Fibroblast of skin of left biceps (primary cell): ENCODE measurements around the gene MOB1A.
"Not testable (repeated sequence)": the region's sequence is repeated elsewhere in the genome, so short reads cannot be mapped to it uniquely, and the experiment has no call there.

Experiments
- DNase-seq, 2 experiments: peaks; one replicate each; pipeline ENCODE4 v3.0.0-alpha.2; 2013; ENCODE audit warnings: low read depth in 2 of 2

MOB1A gene

GRCh38 chr2:74178211-74179062 is at the start of gene MOB1A:
Gene MOB1A (minus strand): TSS chr2:74178879. CDS start chr2:74178674, 205 bp downstream.
- DNase-seq: peak; percentile 93 to 94

GRCh38 chr2:74227646-74228045 is 49.0 kb upstream of the MOB1A start:
- no peak for DNase-seq

GRCh38 chr2:74226648-74227213 is 48.1 kb upstream of the MOB1A start:
- no peak for DNase-seq

GRCh38 chr2:74225698-74226459 is 47.2 kb upstream of the MOB1A start:
- no peak for DNase-seq

DNA sequence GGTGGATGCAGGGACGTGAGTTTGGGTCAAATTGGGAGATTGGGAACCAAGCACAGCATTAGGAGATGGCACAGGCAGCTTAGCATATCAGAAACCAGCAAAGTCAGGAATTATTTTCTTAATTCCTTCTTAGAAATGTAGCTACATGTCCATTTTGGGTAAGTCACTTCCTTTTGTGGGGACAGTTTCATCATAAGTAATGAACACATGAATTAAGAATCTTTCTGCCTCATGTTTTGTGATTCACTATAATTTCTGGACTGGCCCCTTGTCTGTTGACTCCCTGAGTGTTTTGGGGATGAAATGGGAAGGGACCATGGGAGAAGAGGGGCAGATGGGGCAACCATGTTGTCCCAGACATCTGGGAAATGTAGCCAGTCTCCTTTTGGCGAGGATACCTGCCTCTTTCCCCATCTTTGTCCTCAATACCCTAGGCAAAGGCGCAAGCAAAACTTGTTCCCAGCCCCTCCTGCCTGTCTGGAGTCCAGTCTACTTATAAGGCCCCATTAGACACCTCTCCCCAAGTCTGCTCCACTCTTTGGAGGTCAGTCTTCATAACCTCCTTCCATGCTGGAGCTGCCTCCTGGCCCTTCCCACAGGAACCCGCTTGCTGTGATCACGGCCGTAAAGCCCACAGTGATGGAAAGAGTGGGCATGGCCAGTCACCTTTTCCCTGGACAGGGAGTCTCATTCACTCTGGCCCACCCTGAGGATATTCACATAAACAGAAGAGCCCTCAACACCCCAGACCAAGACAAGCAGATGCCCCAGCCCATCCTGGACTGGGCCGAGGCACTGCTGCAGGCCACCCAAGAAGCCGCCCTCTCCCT is 45.5 kb upstream of the MOB1A start:
- DNase-seq: no peak

DNA sequence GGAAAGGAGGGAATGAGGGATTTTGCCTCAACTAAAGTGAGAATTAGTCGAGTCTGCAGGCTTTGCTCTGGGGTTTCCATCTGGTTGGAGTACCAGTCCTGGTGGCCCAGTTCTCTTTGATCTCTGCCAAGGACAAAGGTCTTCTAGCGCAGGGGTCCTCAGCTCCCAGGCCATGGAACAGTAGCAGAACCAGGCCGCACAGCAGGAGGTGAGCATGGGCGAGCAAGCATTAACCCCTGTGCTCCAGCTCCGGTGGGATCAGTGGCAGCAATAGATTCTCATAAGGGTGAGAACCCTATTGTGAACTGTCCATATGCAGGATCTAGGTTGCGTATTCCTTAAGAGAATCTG is 43.6 kb upstream of the MOB1A start:
- no peak for DNase-seq

- no peak for DNase-seq
These were observed 43.1 kb upstream of the MOB1A start for GRCh38 chr2:74221604-74222299.

DNA sequence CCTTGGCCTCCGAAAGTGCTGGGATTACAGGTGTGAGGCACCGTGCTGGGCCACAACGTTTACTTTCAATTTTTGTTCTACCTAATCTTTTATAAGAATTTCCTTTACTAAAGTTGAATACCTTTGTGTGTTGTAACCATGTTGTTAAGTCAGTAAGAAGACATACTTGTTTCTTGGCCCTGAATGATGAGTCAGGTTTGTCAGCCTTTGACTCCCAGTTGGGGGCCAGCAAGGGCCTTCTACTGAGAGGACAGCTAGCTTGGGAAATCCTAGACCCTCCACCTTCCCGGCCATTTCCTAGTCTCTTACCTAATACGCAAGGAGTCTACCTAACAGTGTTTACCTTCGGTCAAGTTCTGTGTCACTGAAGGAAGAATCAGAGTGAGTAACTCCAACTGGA is 42.4 kb upstream of the MOB1A start:
- DNase-seq: no peak

GRCh38 chr2:74219846-74220486 is 41.3 kb upstream of the MOB1A start:
- DNase-seq: no peak

- DNase-seq: no peak
These were observed 38.0 kb upstream of the MOB1A start for GRCh38 chr2:74216642-74217041.

DNA sequence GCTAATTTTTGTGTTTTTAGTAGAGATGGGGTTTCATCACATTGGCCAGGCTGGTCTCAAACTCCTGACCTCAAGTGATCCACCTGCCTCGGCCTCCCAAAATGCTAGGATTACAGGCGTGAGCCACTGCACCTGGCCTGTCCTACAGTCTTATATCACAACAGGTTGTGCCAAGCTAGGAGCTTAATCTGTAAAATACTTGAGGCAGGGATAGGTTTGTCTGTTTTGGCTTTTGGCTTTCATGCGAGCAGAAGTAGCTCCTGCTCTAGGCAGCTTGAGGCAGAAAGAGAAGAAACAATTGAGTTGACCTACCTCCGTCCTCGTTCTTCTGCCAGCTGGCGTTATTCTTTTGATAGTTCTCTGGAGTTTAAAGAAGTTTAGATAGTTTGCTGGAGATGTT is 37.1 kb upstream of the MOB1A start:
- DNase-seq: not testable (repeated sequence)

- DNase-seq: no peak
These were observed 34.2 kb upstream of the MOB1A start for GRCh38 chr2:74212702-74213410.

DNA sequence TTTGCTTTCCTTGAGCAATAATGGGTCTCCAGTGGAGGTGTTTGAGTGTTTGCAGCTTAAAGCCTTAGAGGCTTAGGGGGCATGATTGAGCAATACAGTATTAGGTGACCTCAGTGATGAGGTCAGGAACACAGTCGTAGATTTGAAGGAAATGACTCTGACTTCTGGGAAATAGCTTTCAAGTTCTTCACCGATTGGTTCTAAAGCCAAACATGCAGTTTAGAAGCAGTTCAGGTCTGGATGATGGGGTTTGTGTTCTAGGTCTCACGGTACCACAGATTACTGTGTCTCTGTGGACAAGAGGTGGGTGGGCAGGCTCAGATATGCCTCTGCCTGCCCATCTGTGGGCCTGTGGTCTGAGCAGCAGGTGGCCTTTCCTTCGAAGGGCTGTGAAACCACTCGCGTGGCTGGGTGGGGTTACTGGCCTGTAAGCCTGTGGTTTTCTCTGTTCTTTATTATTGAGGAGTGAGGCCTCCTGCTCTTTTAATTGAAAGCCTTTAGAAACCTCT is 27.6 kb upstream of the MOB1A start:
- DNase-seq: no peak

- no peak for DNase-seq
These were observed 26.9 kb upstream of the MOB1A start for GRCh38 chr2:74205596-74205995.

GRCh38 chr2:74205113-74205512 is 26.4 kb upstream of the MOB1A start:
- DNase-seq: no peak

DNA sequence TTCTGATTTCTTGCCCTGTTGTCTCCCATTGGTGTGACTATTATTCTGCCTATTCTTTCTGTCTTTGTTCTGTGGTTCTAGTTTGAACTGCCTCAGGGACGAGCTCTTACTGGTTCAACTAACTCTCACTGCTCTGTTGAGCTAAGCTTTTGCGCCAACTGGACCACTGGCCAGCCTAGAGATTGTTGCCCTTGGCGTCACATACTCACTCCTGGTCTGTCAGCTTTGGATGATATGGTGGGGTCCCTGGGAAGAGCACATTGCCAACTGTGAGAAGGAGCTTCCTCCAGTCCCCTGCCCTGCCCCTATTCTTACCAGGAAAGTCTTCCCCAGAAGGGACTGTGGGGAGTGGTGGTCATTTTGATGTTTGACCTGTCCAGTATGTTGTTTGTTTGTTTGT is 25.8 kb upstream of the MOB1A start:
- DNase-seq: no peak

GRCh38 chr2:74201596-74201995 is 22.9 kb upstream of the MOB1A start:
- DNase-seq: peak in 1 of 2 experiments; percentile 34

DNA sequence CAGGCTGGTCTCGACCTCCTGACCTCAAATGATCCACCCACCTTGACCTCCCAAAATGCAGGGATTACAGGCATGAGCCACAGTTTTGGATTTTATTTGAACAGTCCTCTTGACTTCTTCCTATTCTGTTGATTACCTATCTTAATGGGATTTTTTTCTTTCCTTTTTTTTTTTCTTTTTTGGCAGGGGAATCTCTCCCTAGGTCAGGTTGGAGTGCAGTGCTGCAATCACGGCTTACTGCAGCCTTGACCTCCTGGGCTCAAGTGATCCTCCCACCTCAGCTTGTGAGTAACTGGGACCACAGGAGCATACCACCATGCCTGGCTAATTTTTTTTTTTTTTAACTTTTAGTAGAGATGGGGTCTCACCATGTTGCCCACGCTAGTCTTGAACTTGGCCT is 22.5 kb upstream of the MOB1A start:
- no peak for DNase-seq

DNA sequence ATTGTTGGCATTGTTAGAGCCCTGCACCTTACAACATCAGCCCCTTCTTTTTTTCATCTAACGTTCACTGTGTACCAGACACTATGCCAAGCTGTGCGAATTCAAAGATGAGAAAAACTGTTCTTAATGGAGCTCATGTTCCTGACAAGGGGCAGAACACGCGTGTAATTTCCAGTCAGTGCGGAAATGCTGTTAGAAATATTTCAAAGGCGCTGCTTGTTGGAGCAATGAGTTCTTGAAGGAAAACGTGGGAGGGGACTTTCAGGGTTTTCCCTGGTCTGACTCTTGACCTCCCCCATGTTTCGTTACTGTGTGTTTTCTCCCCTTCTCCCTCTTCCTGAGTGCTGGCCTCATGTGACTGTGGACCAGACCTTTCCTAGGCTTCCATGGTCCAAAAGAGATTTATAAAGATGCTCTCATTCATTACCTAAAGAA is 21.2 kb upstream of the MOB1A start:
- no peak for DNase-seq

DNA sequence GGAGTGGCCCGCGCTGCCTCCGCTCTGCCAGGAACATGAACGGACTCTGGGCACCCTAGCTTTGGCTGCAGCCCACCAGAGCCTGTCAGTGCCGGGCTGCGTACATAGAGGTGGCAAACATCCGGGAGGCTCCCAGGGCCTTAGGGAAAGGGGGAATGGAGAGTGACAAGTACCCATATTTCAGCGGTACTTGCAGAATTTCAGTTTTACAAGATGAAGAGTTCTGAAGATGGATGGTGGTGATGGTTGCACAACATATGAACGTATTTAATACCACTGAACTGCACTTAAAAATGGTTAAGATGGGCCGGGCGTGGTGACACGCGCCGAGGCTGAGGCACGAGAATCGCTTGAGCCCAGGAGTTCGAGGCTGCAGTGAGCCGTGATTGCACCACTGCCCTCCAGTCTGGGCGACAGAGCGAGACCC is 20.6 kb upstream of the MOB1A start:
- no peak for DNase-seq
